SK-N-SH treated with all-trans-retinoic acid at 6 μM for 48 hours (cell line): ENCODE data around the gene UBR3.
A peak's percentile ranks its signal among the peaks of the same experiment; 100 is the strongest.

Source experiments
- ATAC-seq: fragments of 200-7000 bp; cut with Tn5 transposase; 3 replicates; pipeline ENCODE4 v1.9.1; 2020; ENCODE audit warnings: mild to moderate bottlenecking, moderate library complexity
- ARNTL ChIP-seq: fragments of 450-650 bp; formaldehyde crosslinking; IDR thresholded peaks from 2 replicates; pipeline ENCODE4 v1.5.0; 2020; ENCODE audit warnings: low read depth, mild to moderate bottlenecking, moderate library complexity, borderline replicate concordance
- BACH2 ChIP-seq: fragments of 250-450 bp; sonication (Bioruptor Pico); IDR thresholded peaks from 2 replicates; pipeline ENCODE4 v1.9.0; 2021; ENCODE audit warnings: mild to moderate bottlenecking, borderline replicate concordance
- CSDC2 ChIP-seq: fragments of 250-450 bp; sonication (Bioruptor Pico); IDR thresholded peaks from 2 replicates; pipeline ENCODE4 v1.5.0; 2020; ENCODE audit warnings: mild to moderate bottlenecking, moderate library complexity
- ESRRG ChIP-seq: fragments of 250-450 bp; sonication (Bioruptor Pico); IDR thresholded peaks from 2 replicates; pipeline ENCODE4 v1.6.1; 2021; ENCODE audit warnings: mild to moderate bottlenecking
- GLIS3 ChIP-seq: fragments of 250-450 bp; sonication (Bioruptor Pico); IDR thresholded peaks from 2 replicates; pipeline ENCODE4 v1.5.0; 2020; ENCODE audit warnings: mild to moderate bottlenecking, moderate library complexity
- ISL1 ChIP-seq: fragments of 250-450 bp; sonication (Bioruptor Pico); IDR thresholded peaks from 2 replicates; pipeline ENCODE4 v2.1.2; 2022; ENCODE audit warnings: mild to moderate bottlenecking, moderate library complexity
- PPARA ChIP-seq: fragments of 250-450 bp; sonication (Bioruptor Pico); IDR thresholded peaks from 2 replicates; pipeline ENCODE4 v1.5.0; 2020; ENCODE audit warnings: mild to moderate bottlenecking, borderline replicate concordance
- RARB ChIP-seq: fragments of 250-450 bp; sonication (Bioruptor Pico); IDR thresholded peaks from 2 replicates; pipeline ENCODE4 v1.8.0; 2021; ENCODE audit warnings: mild to moderate bottlenecking, moderate library complexity
- SNAI2 ChIP-seq: fragments of 250-450 bp; sonication (Bioruptor Pico); IDR thresholded peaks from 2 replicates; pipeline ENCODE4 v1.5.0; 2020; ENCODE audit warnings: mild to moderate bottlenecking, moderate library complexity
- TCF4 ChIP-seq: fragments of 250-450 bp; sonication (Bioruptor Pico); IDR thresholded peaks from 2 replicates; pipeline ENCODE4 v1.8.0; 2021; ENCODE audit warnings: mild to moderate bottlenecking, moderate library complexity, borderline replicate concordance
- TOX ChIP-seq: fragments of 250-450 bp; sonication (Bioruptor Pico); IDR thresholded peaks from 2 replicates; pipeline ENCODE4 v1.8.0; 2021; ENCODE audit warnings: mild to moderate bottlenecking, moderate library complexity, borderline replicate concordance
- TSHZ2 ChIP-seq: fragments of 250-450 bp; sonication (Bioruptor Pico); IDR thresholded peaks from 2 replicates; pipeline ENCODE4 v1.5.0; 2020; ENCODE audit warnings: mild to moderate bottlenecking, moderate library complexity
- ZC3H10 ChIP-seq: fragments of 250-450 bp; sonication (Bioruptor Pico); IDR thresholded peaks from 2 replicates; pipeline ENCODE4 v1.5.1; 2021; ENCODE audit warnings: mild to moderate bottlenecking, moderate library complexity
- ZFP3 ChIP-seq: fragments of 250-450 bp; sonication (Bioruptor Pico); IDR thresholded peaks from 2 replicates; pipeline ENCODE4 v1.5.0; 2020; ENCODE audit warnings: mild to moderate bottlenecking, moderate library complexity
- ZFP30 ChIP-seq: fragments of 450-650 bp; formaldehyde crosslinking; IDR thresholded peaks from 2 replicates; pipeline ENCODE4 v1.5.0; 2022; ENCODE audit warnings: mild to moderate bottlenecking, moderate library complexity
- ZNF565 ChIP-seq: fragments of 450-650 bp; formaldehyde crosslinking; conservative IDR thresholded peaks from 2 replicates; pipeline ENCODE4 v1.5.0; 2020; ENCODE audit warnings: low read depth, mild to moderate bottlenecking, moderate library complexity
- ZNF8 ChIP-seq: fragments of 450-650 bp; formaldehyde crosslinking; IDR thresholded peaks from 2 replicates; pipeline ENCODE4 v1.5.0; 2020; ENCODE audit warnings: mild to moderate bottlenecking, moderate library complexity
- TF ChIP-seq, protein P1 (sequence below): fragments of 250-450 bp; sonication (Bioruptor Pico); IDR thresholded peaks from 2 replicates; pipeline ENCODE4 v1.8.0; 2020; ENCODE audit warnings: mild to moderate bottlenecking, moderate library complexity, borderline replicate concordance
- TF ChIP-seq, protein P2 (sequence below): fragments of 250-450 bp; sonication (Bioruptor Pico); IDR thresholded peaks from 2 replicates; pipeline ENCODE4 v1.8.0; 2021; ENCODE audit warnings: low read depth, mild to moderate bottlenecking, moderate library complexity, borderline replicate concordance
- TF ChIP-seq, protein P3 (sequence below): fragments of 250-450 bp; sonication (Bioruptor Pico); IDR thresholded peaks from 2 replicates; pipeline ENCODE4 v1.5.1; 2021; ENCODE audit warnings: mild to moderate bottlenecking, moderate library complexity

The UBR3 gene

DNA sequence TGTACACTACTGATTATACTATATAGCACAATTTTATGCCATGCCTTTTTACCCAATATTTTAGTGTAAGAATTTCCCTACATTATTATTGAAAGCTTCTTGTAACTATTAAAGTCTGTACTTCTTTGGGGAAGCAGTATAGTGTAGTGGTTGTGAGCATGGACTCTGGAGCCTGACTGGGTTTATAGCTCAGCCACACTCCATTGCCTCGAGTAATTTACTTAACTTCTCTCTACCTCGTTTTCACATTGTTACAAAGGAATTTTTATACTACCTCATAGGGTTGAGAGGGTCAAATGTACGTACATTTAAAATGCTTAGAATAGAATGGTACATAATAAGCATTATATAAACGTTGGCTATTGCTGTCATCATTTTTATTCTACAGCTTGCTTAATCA is 139.2 kb downstream of the UBR3 start:
- TF ChIP-seq ZNF565 (CRISPR knock-in tag), result no peak
- TF ChIP-seq ARNTL, result no peak
- TF ChIP-seq ZC3H10 (CRISPR knock-in tag), result no peak
- no peak for TF ChIP-seq BACH2
- TF ChIP-seq, protein P1, sequence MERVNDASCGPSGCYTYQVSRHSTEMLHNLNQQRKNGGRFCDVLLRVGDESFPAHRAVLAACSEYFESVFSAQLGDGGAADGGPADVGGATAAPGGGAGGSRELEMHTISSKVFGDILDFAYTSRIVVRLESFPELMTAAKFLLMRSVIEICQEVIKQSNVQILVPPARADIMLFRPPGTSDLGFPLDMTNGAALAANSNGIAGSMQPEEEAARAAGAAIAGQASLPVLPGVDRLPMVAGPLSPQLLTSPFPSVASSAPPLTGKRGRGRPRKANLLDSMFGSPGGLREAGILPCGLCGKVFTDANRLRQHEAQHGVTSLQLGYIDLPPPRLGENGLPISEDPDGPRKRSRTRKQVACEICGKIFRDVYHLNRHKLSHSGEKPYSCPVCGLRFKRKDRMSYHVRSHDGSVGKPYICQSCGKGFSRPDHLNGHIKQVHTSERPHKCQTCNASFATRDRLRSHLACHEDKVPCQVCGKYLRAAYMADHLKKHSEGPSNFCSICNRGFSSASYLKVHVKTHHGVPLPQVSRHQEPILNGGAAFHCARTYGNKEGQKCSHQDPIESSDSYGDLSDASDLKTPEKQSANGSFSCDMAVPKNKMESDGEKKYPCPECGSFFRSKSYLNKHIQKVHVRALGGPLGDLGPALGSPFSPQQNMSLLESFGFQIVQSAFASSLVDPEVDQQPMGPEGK (CRISPR knock-in tag), result no peak
- no peak for TF ChIP-seq GLIS3 (CRISPR knock-in tag)
- TF ChIP-seq, protein P2, sequence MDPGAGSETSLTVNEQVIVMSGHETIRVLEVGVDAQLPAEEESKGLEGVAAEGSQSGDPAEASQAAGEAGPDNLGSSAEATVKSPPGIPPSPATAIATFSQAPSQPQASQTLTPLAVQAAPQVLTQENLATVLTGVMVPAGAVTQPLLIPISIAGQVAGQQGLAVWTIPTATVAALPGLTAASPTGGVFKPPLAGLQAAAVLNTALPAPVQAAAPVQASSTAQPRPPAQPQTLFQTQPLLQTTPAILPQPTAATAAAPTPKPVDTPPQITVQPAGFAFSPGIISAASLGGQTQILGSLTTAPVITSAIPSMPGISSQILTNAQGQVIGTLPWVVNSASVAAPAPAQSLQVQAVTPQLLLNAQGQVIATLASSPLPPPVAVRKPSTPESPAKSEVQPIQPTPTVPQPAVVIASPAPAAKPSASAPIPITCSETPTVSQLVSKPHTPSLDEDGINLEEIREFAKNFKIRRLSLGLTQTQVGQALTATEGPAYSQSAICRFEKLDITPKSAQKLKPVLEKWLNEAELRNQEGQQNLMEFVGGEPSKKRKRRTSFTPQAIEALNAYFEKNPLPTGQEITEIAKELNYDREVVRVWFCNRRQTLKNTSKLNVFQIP (CRISPR knock-in tag), result no peak
- TF ChIP-seq ISL1 (CRISPR knock-in tag), result no peak
- TF ChIP-seq ZFP3 (CRISPR knock-in tag), result no peak
- no peak for ATAC-seq

DNA sequence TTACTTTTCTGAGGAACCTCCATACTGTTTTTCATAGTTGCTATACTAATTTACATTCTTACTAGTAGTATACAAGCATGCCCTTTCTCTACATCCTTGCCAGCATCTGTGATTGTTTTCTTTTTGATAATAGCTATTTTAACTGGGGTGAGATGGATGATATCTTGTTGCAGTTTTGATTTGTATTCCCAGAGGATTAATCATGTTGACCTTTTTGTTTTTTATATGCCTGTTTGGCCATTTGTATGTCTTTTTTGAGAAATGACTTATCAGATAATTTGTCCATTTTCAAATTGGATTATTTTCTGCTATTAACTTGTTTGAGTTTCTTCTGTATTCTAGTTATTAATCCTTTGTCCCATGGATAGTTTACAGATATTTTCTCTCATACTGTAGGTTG is 141.5 kb downstream of the UBR3 start:
- no peak for ATAC-seq
- TF ChIP-seq TCF4 (CRISPR knock-in tag), result peak; percentile 37; the same call in 1 of the 2 replicates
- TF ChIP-seq GLIS3 (CRISPR knock-in tag), result no peak
- 0 out of 2 replicates have a peak, but pooled peaks have one; percentile 20 for TF ChIP-seq ESRRG (CRISPR knock-in tag)
- no peak for TF ChIP-seq RARB (CRISPR knock-in tag)
- TF ChIP-seq PPARA (CRISPR knock-in tag), result no peak
- TF ChIP-seq ZNF565 (CRISPR knock-in tag), result no peak
- 0 out of 2 replicates have a peak, but pooled peaks have one; percentile 58 for TF ChIP-seq TSHZ2 (CRISPR knock-in tag)
- TF ChIP-seq ISL1 (CRISPR knock-in tag), result peak; percentile 80
- TF ChIP-seq, all 23 proteins: peak for 4

DNA sequence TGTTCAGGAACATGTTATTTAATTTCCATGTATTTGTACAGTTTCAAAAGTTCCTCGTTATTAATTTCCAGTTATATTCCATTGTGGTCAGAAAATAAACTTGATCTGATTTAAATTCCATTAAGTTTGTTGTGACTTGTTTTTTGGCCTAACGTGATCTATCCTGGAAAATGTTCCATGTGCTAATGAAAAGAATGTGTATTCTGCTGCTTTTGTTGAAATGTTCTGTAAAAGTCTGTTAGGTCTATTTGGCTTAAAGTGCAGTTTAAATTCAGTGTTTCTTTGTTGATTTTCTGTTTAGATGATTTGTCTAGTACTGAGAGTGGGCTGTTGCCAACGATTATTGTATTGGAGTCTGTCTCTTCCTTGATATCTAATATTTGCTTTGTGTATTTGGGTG is 148.0 kb downstream of the UBR3 start:
- TF ChIP-seq ZC3H10 (CRISPR knock-in tag) (no peak), ESRRG (CRISPR knock-in tag) (no peak), ZFP30 (CRISPR knock-in tag) (no peak), ZFP3 (CRISPR knock-in tag) (no peak), CSDC2 (CRISPR knock-in tag) (no peak), ZNF565 (CRISPR knock-in tag) (no peak), RARB (CRISPR knock-in tag) (no peak), GLIS3 (CRISPR knock-in tag) (no peak), BACH2 (no peak), ISL1 (CRISPR knock-in tag) (no peak), TOX (CRISPR knock-in tag) (no peak), SNAI2 (CRISPR knock-in tag) (no peak), TCF4 (CRISPR knock-in tag) (no peak), ZNF8 (no peak)
- TF ChIP-seq, protein P3, sequence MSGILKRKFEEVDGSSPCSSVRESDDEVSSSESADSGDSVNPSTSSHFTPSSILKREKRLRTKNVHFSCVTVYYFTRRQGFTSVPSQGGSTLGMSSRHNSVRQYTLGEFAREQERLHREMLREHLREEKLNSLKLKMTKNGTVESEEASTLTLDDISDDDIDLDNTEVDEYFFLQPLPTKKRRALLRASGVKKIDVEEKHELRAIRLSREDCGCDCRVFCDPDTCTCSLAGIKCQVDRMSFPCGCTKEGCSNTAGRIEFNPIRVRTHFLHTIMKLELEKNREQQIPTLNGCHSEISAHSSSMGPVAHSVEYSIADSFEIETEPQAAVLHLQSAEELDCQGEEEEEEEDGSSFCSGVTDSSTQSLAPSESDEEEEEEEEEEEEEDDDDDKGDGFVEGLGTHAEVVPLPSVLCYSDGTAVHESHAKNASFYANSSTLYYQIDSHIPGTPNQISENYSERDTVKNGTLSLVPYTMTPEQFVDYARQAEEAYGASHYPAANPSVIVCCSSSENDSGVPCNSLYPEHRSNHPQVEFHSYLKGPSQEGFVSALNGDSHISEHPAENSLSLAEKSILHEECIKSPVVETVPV, result no peak
- TF ChIP-seq, protein P1 (CRISPR knock-in tag), result no peak
- TF ChIP-seq, protein P2 (CRISPR knock-in tag), result no peak
- TF ChIP-seq, all 23 proteins: peak for 0
- ATAC-seq, result no peak
